ENCODE measurements around the gene APLP1.
A peak's percentile ranks its signal among the peaks of the same experiment; 100 is the strongest.
"Not testable (repeated sequence)": the region's sequence is repeated elsewhere in the genome, so short reads cannot be mapped to it uniquely, and the experiment has no call there.

APLP1 gene

DNA sequence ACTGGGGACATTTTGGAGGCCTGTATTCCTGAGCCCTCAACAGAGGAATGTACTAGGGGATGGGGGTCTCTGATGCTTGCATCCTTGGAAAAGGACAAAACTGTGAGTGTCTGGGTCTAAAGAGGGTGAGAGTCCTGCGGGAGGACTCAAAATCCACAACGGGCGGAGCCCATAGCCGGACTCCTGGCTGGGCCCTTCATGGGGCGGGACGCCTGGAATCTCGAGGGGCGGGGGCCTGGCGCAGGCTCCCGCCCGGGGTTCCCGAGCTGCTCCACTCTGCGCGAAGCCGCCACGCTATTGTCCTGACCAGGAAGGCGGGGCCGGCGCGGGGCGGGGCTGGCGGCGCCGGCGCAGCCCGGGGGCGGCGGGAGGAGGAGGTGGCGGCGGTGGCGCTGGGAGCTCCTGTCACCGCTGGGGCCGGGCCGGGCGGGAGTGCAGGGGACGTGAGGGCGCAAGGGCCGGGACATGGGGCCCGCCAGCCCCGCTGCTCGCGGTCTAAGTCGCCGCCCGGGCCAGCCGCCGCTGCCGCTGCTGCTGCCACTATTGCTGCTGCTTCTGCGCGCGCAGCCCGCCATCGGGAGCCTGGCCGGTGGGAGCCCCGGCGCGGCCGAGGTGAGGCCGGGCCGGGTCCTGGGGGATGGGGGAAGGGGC is at the start of gene APLP1:
Gene APLP1, plus strand, starts transcription at position 403 of the 651 bp plus-strand sequence. Its CDS starts 63 bp downstream, at position 466.
- H3K4me1 ChIP-seq (ENCODE audit: insufficient read depth, low read length) = peaks cover 14% of the 10 kb centered on the region
- peak within 1 kb of the TSS; percentile 72 for H3K4me3 ChIP-seq (ENCODE audit: low read length)
- no peaks in the 10 kb centered on the region for H3K9me3 ChIP-seq (ENCODE audit: low read length)
- peak within 1 kb of the TSS; percentile 12 for H2AFZ ChIP-seq (ENCODE audit: low read depth, low read length)
- H3K36me3 ChIP-seq (ENCODE audit: insufficient read depth, low read length) = peaks cover 15% of the 10 kb centered on the region
- no peaks in the 10 kb centered on the region for H3K27me3 ChIP-seq (ENCODE audit: insufficient read depth, low read length)

- H3K4me1 ChIP-seq (ENCODE audit: insufficient read depth, low read length) = peaks cover 3% of the 10 kb centered on the region
- no peak overlapping the region for H3K4me3 ChIP-seq (ENCODE audit: low read length)
- H3K36me3 ChIP-seq (ENCODE audit: insufficient read depth, low read length) = no peaks in the 10 kb centered on the region
- H2AFZ ChIP-seq (ENCODE audit: low read depth, low read length) = no peak overlapping the region
- H3K9me3 ChIP-seq (ENCODE audit: low read length) = no peaks in the 10 kb centered on the region
- H3K27me3 ChIP-seq (ENCODE audit: insufficient read depth, low read length) = no peaks in the 10 kb centered on the region
Measured at GRCh38 chr19:35822579-35822978, 45.8 kb upstream of the APLP1 start.

DNA sequence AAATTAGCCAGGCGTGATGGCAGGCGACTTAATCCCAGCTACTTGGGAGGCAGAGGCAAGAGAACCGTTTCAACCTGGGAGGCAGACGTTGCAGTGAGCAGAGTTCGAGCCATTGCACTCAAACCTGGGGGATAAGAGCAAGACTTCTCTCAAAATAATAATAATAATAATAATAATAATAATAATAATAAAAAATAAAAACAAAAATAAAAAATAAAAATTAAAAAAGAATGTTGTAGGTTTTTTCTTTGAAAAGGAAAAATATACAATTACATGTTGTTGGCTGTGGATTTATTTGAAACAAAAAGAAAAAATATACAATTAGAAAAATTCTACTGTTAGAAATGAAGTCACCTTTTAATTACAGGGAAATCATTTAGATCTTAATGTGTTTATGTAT is 44.2 kb upstream of the APLP1 start:
- no peaks in the 10 kb centered on the region for H3K9me3 ChIP-seq (ENCODE audit: low read length)
- H3K36me3 ChIP-seq (ENCODE audit: insufficient read depth, low read length) = no peaks in the 10 kb centered on the region

DNA sequence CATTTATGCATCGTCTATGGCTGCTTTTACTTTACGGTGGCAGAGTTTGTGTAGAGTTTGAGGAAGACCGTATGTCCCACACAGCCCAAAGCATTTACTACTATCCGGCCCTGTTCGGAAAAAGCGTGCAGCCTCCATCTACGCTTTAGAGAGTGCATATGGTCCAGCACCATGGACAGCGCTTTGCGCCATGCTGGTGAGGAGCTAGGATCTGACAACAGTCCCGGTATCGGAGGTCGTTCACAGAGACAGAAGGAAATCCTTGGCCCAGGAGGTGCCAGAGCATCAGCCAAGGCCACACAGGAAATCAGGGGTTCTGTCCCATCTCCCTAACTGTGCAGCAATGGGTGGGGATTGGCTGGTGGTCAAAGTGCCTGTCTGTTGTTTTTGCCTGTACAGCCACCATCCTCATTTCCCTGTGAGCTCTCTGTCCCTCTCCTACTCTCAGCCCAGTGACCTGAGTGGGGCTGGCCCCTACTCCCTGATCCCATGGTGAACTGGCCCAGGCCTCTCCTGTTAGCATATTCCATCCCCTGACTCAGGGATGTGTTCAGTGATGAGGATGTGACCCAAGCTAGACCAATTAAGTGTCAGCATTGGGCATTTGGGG is 39.6 kb upstream of the APLP1 start:
- Histone ChIP-seq H3K36me3 (ENCODE audit: insufficient read depth, low read length) (no peaks in the 10 kb centered on the region), H2AFZ (ENCODE audit: low read depth, low read length) (no peak overlapping the region), H3K4me1 (ENCODE audit: insufficient read depth, low read length) (no peaks in the 10 kb centered on the region), H3K9me3 (ENCODE audit: low read length) (no peaks in the 10 kb centered on the region), H3K4me3 (ENCODE audit: low read length) (no peak overlapping the region), H3K27me3 (ENCODE audit: insufficient read depth, low read length) (peaks cover 20% of the 10 kb centered on the region)

More for the DNA sequence above, 44.2 kb upstream of the APLP1 start:
- no peak overlapping the region for H3K4me3 ChIP-seq (ENCODE audit: low read length)
- no peaks in the 10 kb centered on the region for H3K27me3 ChIP-seq (ENCODE audit: insufficient read depth, low read length)
- H2AFZ ChIP-seq (ENCODE audit: low read depth, low read length) = no peak overlapping the region
- peaks cover 3% of the 10 kb centered on the region for H3K4me1 ChIP-seq (ENCODE audit: insufficient read depth, low read length)

DNA sequence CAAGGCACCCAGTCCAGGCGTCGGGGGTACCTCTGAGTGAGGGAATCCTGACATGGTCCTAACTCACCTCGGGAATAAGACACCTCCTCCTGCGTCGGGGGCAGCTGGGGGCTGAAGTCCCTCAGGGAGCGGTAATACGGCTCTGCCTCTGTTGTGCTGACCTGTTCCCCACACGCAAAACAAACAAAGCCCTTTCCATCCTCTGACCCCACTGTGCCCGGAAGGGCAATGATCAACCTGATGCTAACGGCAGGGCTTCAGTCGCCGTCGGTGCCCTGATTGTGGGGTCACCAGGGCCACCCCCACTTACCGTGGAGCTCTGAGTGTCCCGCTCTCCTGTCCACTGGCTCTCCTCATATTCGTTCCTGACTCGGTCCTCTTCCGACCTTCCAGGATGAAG is 37.4 kb upstream of the APLP1 start:
- no peaks in the 10 kb centered on the region for H3K36me3 ChIP-seq (ENCODE audit: insufficient read depth, low read length)
- H3K4me3 ChIP-seq (ENCODE audit: low read length) = no peak overlapping the region
- H3K27me3 ChIP-seq (ENCODE audit: insufficient read depth, low read length) = peaks cover 24% of the 10 kb centered on the region
- H2AFZ ChIP-seq (ENCODE audit: low read depth, low read length) = no peak overlapping the region
- no peaks in the 10 kb centered on the region for H3K9me3 ChIP-seq (ENCODE audit: low read length)
- H3K4me1 ChIP-seq (ENCODE audit: insufficient read depth, low read length) = no peaks in the 10 kb centered on the region

- H3K36me3 ChIP-seq (ENCODE audit: insufficient read depth, low read length) = no peaks in the 10 kb centered on the region
- no peak overlapping the region for H3K4me3 ChIP-seq (ENCODE audit: low read length)
- no peak overlapping the region for H2AFZ ChIP-seq (ENCODE audit: low read depth, low read length)
- H3K9me3 ChIP-seq (ENCODE audit: low read length) = no peaks in the 10 kb centered on the region
- H3K27me3 ChIP-seq (ENCODE audit: insufficient read depth, low read length) = peaks cover 24% of the 10 kb centered on the region
- H3K4me1 ChIP-seq (ENCODE audit: insufficient read depth, low read length) = no peaks in the 10 kb centered on the region
Measured at GRCh38 chr19:35832054-35832453, 36.3 kb upstream of the APLP1 start.

DNA sequence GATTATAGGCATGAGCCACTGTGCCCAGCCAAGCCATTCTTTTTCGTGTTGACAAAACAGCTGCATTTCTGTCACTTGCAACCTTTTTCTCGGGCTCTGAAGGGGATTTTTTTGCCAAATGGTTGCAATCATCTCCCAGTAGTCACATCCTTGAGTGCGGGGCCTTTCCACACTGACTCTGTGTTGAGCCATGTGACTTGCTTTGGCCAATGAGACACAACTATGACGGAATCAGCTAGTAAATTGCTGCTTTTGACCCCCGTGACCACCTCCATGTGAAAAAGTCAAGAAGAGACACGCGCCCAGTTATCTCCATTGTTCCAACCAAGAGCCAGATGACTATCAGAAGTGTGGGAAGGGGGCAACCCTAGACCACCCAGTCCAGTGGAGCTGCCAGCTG is 34.4 kb upstream of the APLP1 start:
- H3K9me3 ChIP-seq (ENCODE audit: low read length) = no peaks in the 10 kb centered on the region
- H3K36me3 ChIP-seq (ENCODE audit: insufficient read depth, low read length) = no peaks in the 10 kb centered on the region
- peaks cover 24% of the 10 kb centered on the region for H3K27me3 ChIP-seq (ENCODE audit: insufficient read depth, low read length)
- no peak overlapping the region for H2AFZ ChIP-seq (ENCODE audit: low read depth, low read length)
- H3K4me3 ChIP-seq (ENCODE audit: low read length) = no peak overlapping the region
- no peaks in the 10 kb centered on the region for H3K4me1 ChIP-seq (ENCODE audit: insufficient read depth, low read length)

GRCh38 chr19:35836096-35836495 is 32.3 kb upstream of the APLP1 start:
- not testable (repeated sequence) for H3K4me3 ChIP-seq (ENCODE audit: low read length); H3K36me3 ChIP-seq (ENCODE audit: insufficient read depth, low read length); H2AFZ ChIP-seq (ENCODE audit: low read depth, low read length); H3K9me3 ChIP-seq (ENCODE audit: low read length); H3K4me1 ChIP-seq (ENCODE audit: insufficient read depth, low read length)
- H3K27me3 ChIP-seq (ENCODE audit: insufficient read depth, low read length) = peaks cover 14% of the 10 kb centered on the region

DNA sequence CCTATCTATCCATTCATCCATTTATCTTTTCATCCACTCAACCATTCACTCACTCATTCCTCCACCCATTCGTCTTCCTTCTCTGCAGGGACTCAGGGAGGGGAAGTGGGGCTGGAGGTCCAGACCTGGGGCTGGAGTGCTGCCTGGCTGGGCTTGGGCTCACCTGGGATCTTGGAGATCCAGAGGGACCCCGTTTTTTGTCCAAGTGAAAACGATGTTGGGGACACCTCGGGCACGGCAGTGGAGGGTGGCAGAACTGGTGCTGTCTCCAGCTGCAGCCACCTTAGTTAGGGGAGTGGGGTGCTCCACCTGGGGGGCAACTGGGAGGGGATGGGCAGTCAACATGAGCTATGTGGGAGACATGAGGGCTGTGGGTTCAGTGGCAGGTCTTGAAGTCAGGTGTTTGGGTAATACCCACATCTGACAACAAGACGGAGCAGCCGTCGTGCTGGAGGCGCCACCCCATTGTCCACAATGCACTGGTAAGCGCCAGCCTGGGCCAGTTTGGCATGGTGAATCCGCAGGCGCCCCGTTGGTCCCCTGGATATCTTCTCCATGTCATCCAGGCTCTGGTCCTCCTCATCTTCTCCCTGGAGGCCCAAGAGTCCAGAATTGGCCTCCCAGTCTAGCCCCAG is 26.3 kb upstream of the APLP1 start:
- Histone ChIP-seq H2AFZ (ENCODE audit: low read depth, low read length) (no peak overlapping the region), H3K4me3 (ENCODE audit: low read length) (no peak overlapping the region), H3K4me1 (ENCODE audit: insufficient read depth, low read length) (peaks cover 8% of the 10 kb centered on the region), H3K9me3 (ENCODE audit: low read length) (peaks cover 5% of the 10 kb centered on the region), H3K27me3 (ENCODE audit: insufficient read depth, low read length) (peaks cover 53% of the 10 kb centered on the region), H3K36me3 (ENCODE audit: insufficient read depth, low read length) (no peaks in the 10 kb centered on the region)

DNA sequence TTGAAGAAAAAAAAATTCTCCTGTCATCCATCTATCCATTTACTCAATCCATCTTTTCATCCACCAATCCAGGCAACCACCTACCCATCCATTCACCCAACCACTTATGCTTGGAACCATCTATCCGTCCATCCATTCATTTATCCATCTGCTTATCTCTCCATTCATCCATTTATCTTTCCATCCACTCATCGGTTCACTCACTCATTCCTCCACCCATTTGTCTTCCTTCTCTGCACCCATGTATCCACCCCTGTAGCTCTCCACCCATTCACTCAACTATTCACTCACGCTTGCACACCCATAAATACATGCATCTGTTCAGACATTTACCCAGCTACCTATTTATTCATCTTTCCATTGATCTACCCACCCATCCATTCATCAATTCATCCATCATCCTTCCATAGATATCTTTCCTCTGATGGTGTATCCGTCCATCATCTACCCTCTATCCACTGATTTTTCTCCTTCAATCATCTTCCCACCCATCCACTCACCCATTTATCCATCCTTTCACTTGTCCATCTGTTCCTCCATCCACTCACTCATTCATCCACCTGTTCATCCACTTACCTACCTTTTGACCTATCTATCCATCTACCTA is 25.6 kb upstream of the APLP1 start:
- Histone ChIP-seq H2AFZ (ENCODE audit: low read depth, low read length) (no peak overlapping the region), H3K9me3 (ENCODE audit: low read length) (peaks cover 5% of the 10 kb centered on the region), H3K4me3 (ENCODE audit: low read length) (no peak overlapping the region), H3K27me3 (ENCODE audit: insufficient read depth, low read length) (peaks cover 53% of the 10 kb centered on the region), H3K36me3 (ENCODE audit: insufficient read depth, low read length) (no peaks in the 10 kb centered on the region), H3K4me1 (ENCODE audit: insufficient read depth, low read length) (peaks cover 8% of the 10 kb centered on the region)

- Histone ChIP-seq H3K4me1 (ENCODE audit: insufficient read depth, low read length) (peaks cover 8% of the 10 kb centered on the region), H3K27me3 (ENCODE audit: insufficient read depth, low read length) (peaks cover 60% of the 10 kb centered on the region), H3K4me3 (ENCODE audit: low read length) (no peak overlapping the region), H3K9me3 (ENCODE audit: low read length) (peaks cover 5% of the 10 kb centered on the region), H2AFZ (ENCODE audit: low read depth, low read length) (no peak overlapping the region), H3K36me3 (ENCODE audit: insufficient read depth, low read length) (no peaks in the 10 kb centered on the region)
Measured at GRCh38 chr19:35843676-35844481, 24.5 kb upstream of the APLP1 start.

GRCh38 chr19:35844482-35845214 is 23.7 kb upstream of the APLP1 start:
- no peak overlapping the region for H2AFZ ChIP-seq (ENCODE audit: low read depth, low read length)
- H3K4me3 ChIP-seq (ENCODE audit: low read length) = no peak overlapping the region
- peaks cover 68% of the 10 kb centered on the region for H3K27me3 ChIP-seq (ENCODE audit: insufficient read depth, low read length)
- H3K4me1 ChIP-seq (ENCODE audit: insufficient read depth, low read length) = peaks cover 8% of the 10 kb centered on the region
- H3K36me3 ChIP-seq (ENCODE audit: insufficient read depth, low read length) = no peaks in the 10 kb centered on the region
- peaks cover 5% of the 10 kb centered on the region for H3K9me3 ChIP-seq (ENCODE audit: low read length)

All from neuron (in vitro differentiated cells).